ENCODE results near the gene USP10.

DNA sequence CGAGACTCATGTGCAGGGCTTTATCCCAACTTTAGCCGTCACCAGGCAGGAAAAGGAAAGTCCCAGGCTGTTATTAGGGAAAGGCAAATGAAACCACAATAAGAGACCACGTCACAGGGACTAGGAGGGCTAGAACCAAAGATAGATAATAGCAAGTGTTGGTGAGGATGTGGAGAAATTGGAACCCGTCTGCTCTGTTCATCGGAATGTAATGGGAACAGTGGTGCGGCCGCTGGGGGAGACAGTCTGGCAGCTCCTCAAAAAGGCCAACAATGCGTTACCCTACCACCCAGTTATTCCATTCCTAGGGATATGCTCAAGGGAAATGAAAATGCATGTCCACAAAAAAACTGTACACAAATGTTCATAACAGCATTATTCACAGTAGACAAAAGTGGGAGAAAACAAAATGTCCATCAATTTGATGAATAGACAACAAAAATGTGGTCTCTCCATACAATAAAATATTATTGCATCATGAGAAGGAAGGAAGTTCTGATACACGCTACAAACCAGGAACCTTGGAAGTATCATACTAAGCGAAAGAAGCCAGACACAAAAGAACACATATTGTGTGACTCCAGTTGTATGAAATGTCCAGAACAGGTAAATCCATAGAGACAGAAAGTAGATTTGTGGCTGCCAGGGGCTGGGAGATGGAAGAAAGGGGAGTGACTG is 19.5 kb upstream of the USP10 start:
- TF ChIP-seq POLR2A (IDR thresholded peaks at IDR 0.05) = no peak
- no peak for TF ChIP-seq CTCF (IDR thresholded peaks at IDR 0.05)

Measured in tibial nerve (tissue), 3 donors.